ENCODE measurements around the gene NPR2. TPM values are rescaled to one million over a fixed set of nuclear protein-coding genes. Genes with fewer than 3 reads are reported as not detected.
A peak's percentile ranks its signal among the peaks of the same experiment; 100 is the strongest.

The NPR2 gene
- total RNA-seq, 2 experiments from 2014 or later = 4.7 to 8.9 TPM

DNA sequence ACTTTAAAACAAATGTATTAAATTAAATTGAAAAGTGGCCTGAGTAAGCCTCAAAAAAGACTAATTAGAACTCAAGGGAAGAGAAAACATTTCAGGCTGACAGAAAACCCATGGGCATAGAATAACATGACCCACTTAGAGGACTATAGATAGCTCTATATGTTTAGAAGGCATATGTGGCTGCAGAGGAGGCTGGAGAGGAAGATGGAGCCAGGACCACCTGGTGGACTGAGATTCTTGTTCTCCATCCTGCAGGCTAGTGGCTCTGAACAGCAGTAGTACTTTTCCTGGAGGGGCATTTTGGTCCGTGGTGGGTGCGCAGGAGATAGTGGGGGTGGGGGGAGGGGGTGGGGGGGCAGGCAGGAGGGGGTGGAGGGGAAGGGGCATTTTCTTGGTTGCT is 10.3 kb upstream of the NPR2 start:
- peaks cover 20% of the 10 kb centered on the region for H3K36me3 Mint-ChIP-seq
- no peaks in the 10 kb centered on the region for H3K27me3 Mint-ChIP-seq
- H3K4me1 Mint-ChIP-seq = no peaks in the 10 kb centered on the region
- no peak overlapping the region for H3K4me3 Mint-ChIP-seq
- H3K27ac Mint-ChIP-seq = no peak overlapping the region
- DNase-seq = no peak
- H3K9me3 Mint-ChIP-seq = peaks cover 3% of the 10 kb centered on the region

DNA sequence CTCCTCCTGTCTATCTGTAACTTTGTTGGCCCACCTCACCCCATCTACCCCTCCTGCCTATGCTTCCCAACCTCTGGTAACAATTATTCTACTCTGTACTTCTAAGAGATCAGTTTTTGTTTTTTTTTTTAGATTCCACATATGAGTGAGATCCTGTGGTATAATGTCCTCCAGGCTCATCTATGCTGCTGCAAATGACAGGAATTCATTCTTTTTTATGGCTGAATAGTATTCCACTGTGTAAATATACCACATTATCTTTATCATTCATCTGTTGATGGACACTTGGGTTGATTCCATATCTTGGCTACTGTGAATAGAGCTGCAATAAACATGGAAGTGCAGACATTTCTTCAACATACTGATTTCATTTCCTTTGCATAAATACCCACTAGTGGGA is 8.0 kb upstream of the NPR2 start:
- peaks cover 22% of the 10 kb centered on the region for H3K36me3 Mint-ChIP-seq
- H3K4me1 Mint-ChIP-seq = no peaks in the 10 kb centered on the region
- H3K27me3 Mint-ChIP-seq = no peaks in the 10 kb centered on the region
- no peak for DNase-seq
- H3K4me3 Mint-ChIP-seq = no peak overlapping the region
- peak overlapping the region; percentile 34 for H3K27ac Mint-ChIP-seq
- H3K9me3 Mint-ChIP-seq = peaks cover 3% of the 10 kb centered on the region

DNA sequence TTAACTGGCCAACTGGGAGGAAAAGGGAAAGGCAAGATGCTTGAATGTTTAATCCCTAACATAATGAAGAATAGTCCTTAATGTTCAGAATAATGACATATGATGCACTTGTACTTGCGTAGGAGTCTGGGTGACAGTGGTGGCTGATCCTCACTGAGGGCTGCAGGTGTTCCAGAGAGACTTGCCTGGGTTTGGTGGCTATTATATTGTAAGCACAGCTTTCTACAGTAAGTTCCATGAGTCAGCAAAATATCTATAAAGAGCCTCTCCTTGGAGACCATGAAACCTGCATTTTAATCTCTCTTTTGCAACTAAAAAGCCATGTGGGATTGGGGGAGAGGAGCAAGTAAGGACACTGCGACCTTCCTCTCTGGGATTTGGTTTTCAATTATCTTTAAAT is 1.9 kb upstream of the NPR2 start:
- no peak overlapping the region for H3K27ac Mint-ChIP-seq
- no peak overlapping the region for H3K4me3 Mint-ChIP-seq
- H3K36me3 Mint-ChIP-seq = peaks cover 2% of the 10 kb centered on the region

DNA sequence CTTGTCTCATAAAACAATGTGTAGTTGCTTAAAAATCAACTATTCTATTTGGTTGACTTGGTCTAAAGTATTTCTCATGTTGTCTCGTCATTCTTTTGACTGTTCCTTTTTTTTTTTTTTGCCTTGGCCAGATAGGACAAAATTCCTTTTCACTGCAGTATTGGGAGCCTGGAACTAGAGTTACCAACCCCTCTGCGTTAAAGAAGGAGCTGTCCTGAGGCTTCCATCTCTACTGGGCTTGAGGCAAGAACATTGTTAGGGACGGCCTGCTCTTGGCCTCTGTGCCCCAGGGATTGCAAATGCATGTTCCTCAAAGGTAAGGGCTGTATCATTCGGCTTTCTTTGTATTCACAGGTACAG is 1.4 kb upstream of the NPR2 start:
- Mint-ChIP-seq H3K4me3 (no peak overlapping the region), H3K9me3 (no peaks in the 10 kb centered on the region), H3K27ac (no peak overlapping the region), H3K27me3 (no peaks in the 10 kb centered on the region), H3K4me1 (peaks cover 4% of the 10 kb centered on the region), H3K36me3 (peaks cover 2% of the 10 kb centered on the region)
- DNase-seq = no peak

More for the DNA sequence above, 1.9 kb upstream of the NPR2 start:
- no peak for DNase-seq
- no peaks in the 10 kb centered on the region for H3K27me3 Mint-ChIP-seq
- no peaks in the 10 kb centered on the region for H3K9me3 Mint-ChIP-seq
- H3K4me1 Mint-ChIP-seq = peaks cover 4% of the 10 kb centered on the region

DNA sequence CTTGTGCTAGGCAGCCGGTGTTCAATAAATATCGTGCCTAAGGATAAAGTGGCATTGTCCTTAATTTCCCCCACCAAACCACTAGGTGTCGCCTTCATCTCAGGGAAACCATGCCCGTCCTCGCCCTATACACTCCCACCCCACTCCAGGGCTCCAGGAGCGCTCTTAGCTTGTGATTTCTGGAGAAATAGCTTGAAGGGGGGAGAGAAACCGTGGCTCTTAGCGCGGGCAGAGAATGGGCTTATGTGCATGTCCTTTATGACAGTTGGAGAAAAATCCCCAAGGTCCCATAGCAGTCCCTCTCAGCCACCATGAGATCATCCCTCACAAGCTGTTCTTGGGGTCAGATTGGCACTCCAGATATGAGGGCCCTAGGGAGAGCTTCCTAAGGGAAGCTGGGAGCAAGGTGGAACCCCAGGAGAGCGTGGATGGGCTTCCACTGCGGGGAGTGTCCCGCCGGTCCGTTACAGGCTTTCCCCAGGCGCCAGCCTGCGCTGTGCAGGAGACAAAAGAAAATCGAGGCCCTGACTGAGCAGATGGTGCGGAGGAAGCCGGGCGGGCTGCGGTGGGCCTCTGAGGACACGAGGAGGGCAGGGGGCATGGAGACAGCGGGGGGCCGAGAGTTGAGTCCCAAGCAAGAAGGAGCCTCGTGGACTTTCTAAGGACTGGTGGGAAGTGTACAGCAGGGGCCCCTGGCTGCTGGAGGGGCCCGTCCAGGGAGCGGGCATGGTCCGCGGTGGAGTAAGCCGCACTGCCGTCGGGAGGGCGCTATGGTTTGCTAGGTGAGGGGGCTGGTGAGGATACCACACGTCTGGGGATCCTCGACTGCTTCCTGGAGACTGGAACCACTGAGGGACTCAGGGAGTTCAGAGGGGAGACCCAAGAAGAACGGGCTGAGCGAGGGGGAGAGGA is 750 bp upstream of the NPR2 start:
- DNase-seq = peak; percentile 42
- Mint-ChIP-seq H3K27me3 (no peaks in the 10 kb centered on the region), H3K36me3 (peaks cover 4% of the 10 kb centered on the region), H3K9me3 (no peaks in the 10 kb centered on the region), H3K27ac (no peak overlapping the region), H3K4me3 (no peak overlapping the region), H3K4me1 (peaks cover 4% of the 10 kb centered on the region)

DNA sequence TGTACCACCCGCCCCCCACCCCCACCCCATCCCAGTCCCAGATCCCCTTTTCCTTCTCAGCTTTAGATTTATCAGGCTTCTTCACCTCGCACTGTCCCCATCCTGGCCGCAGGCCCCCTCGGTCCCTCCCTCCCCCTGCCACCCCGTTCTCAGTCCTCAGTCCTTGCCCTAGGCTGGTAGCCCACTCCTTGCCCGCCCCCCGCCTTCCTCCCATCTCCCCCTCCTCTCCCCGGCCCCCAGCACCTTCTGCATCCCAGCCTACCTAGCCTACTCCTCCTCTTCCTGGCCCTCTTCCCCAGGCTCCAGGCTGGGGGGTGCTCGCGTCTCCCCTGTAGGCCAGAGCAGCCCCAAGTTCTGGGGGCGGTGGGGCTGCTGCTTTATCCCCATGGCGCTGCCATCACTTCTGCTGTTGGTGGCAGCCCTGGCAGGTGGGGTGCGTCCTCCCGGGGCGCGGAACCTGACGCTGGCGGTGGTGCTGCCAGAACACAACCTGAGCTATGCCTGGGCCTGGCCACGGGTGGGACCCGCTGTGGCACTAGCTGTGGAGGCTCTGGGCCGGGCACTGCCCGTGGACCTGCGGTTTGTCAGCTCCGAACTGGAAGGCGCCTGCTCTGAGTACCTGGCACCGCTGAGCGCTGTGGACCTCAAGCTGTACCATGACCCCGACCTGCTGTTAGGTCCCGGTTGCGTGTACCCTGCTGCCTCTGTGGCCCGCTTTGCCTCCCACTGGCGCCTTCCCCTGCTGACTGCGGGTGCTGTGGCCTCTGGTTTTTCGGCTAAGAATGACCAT is 828 bp downstream of the NPR2 start:
- Mint-ChIP-seq H3K9me3 (no peaks in the 10 kb centered on the region), H3K27me3 (no peaks in the 10 kb centered on the region), H3K4me3 (no peak overlapping the region), H3K36me3 (peaks cover 2% of the 10 kb centered on the region), H3K27ac (no peak overlapping the region), H3K4me1 (peaks cover 4% of the 10 kb centered on the region)
- no peak for DNase-seq

DNA sequence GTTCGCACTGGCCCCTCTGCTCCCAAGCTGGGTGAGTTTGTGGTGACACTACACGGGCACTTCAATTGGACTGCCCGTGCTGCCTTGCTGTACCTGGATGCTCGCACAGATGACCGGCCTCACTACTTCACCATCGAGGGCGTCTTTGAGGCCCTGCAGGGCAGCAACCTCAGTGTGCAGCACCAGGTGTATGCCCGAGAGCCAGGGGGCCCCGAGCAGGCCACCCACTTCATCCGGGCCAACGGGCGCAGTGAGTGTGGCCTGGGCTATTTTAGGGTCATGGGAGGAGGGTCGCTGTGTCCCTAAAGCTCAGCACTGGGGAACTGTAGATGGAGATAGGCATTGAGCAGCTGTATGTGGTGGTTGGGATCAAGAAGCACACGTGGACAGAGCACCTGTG is 1.4 kb downstream of the NPR2 start:
- Mint-ChIP-seq H3K27ac (peak overlapping the region; percentile 3), H3K36me3 (peaks cover 2% of the 10 kb centered on the region), H3K27me3 (no peaks in the 10 kb centered on the region), H3K4me1 (peaks cover 5% of the 10 kb centered on the region), H3K4me3 (no peak overlapping the region), H3K9me3 (no peaks in the 10 kb centered on the region)
- DNase-seq = no peak

DNA sequence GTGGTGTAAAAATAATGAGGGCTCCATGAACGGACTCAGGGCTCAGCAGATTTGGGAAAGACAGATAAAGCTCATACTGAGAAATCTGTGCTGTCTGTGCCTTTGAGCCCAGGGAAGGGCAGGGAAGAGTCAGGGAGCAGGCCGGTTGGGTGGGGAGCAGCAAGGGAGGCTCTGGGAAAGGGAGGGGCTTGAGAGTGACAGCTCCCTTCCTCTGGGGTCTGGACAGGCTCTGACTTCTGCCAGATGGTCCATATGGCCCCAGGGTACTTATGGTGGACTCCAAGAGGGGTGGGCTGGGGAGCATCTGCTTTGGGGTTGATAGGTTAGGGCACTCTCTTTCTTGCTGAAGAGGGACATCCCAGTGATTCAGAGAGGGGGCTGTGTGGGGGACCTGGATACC is 2.1 kb downstream of the NPR2 start:
- no peaks in the 10 kb centered on the region for H3K27me3 Mint-ChIP-seq
- H3K4me3 Mint-ChIP-seq = no peak overlapping the region
- H3K4me1 Mint-ChIP-seq = peaks cover 7% of the 10 kb centered on the region
- no peak for DNase-seq
- peaks cover 2% of the 10 kb centered on the region for H3K36me3 Mint-ChIP-seq
- H3K27ac Mint-ChIP-seq = peak overlapping the region; percentile 3
- no peaks in the 10 kb centered on the region for H3K9me3 Mint-ChIP-seq

DNA sequence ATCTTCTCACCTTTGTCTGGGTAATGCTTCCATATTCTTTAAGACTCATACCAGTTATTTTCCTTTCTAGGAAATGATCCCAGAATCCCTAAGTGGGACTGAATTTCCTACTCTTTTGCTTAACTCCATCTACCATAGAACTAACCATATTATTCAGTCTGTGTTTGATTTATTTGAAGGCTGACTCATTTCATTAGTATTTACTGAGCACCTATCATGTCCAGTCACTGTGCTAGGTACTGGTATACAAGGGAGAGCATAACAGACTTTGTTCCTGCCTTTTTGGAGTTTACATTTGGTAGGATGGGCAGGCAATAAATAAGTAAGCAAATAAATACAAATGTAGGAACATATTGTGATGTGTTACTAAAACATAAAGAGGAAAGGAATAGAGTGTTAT is 4.3 kb downstream of the NPR2 start:
- peaks cover 11% of the 10 kb centered on the region for H3K4me1 Mint-ChIP-seq
- no peaks in the 10 kb centered on the region for H3K27me3 Mint-ChIP-seq
- no peak overlapping the region for H3K27ac Mint-ChIP-seq
- H3K36me3 Mint-ChIP-seq = peaks cover 5% of the 10 kb centered on the region
- no peaks in the 10 kb centered on the region for H3K9me3 Mint-ChIP-seq
- H3K4me3 Mint-ChIP-seq = no peak overlapping the region
- DNase-seq = no peak

DNA sequence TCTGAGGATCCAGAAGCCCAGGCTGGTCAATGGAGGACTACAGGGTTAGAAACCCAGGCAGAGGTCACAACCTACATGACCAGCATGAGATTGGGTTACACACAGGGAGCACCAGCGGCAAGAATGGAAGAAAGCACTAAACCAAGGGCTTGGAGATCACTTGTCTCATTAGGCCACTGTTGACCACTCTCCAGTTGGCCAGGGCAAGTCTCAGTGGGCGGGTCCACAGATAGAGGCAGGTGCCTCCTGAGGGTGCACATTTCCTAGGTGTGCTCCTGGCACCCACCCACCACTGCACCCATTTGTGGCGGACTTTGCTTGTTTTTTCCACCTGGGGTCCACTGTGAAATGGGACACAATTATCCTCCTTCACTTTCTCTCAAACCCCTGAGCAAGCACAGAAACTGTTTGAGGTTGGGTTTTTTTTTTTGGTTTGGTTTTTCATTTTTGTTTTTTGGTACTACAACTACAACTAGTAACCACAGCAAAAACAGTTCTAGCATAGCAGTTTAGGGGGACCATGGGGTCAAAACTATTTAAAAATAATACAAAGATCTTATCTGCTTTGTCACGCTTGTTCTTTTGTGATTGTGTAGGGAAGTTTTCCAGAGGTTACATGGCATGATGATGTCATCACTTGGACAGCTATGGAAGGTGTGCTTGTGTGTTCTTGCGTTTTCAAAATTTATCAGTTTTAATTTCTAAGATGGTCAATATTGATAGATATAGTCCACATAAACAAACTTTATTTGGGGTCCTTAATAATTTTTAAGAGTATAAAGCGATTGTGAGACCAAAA is 6.1 kb downstream of the NPR2 start:
- DNase-seq = no peak
- no peak overlapping the region for H3K4me3 Mint-ChIP-seq
- H3K27me3 Mint-ChIP-seq = no peaks in the 10 kb centered on the region
- H3K9me3 Mint-ChIP-seq = no peaks in the 10 kb centered on the region
- no peak overlapping the region for H3K27ac Mint-ChIP-seq
- peaks cover 11% of the 10 kb centered on the region for H3K4me1 Mint-ChIP-seq
- peaks cover 11% of the 10 kb centered on the region for H3K36me3 Mint-ChIP-seq

DNA sequence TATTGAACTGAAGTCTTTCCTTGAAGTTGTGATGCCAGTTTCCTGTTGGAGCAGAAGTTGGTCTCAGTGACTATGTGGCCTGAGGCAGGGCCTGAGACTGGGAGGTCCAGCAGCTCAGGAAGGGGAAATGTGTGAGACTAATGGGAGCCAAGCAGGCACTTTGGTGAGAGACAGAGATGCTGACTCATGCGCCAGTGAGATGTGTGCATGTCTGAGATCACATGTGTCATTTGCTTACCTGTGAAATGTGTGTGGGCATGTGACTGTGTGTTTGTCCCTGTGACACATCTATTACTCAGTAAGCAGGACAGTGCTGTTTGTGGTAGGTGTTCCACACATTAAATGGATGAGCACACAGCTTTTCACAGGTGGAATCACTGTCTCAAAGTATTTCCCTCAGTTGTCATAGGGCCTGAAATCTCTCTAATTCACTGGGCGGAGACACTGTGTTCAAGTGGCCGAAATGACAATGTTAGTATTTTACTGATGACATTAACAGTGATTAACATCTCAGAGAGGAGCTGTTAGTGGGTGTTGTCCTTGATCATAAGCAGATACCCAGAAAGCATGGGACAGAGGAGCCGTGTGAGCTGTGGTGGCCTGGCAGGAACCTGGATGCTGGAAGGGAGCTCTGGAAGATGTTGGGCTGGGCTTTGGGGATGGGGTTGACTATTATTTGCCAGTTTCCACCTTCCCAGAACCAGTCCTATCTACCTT is 7.4 kb downstream of the NPR2 start:
- peaks cover 11% of the 10 kb centered on the region for H3K4me1 Mint-ChIP-seq

DNA sequence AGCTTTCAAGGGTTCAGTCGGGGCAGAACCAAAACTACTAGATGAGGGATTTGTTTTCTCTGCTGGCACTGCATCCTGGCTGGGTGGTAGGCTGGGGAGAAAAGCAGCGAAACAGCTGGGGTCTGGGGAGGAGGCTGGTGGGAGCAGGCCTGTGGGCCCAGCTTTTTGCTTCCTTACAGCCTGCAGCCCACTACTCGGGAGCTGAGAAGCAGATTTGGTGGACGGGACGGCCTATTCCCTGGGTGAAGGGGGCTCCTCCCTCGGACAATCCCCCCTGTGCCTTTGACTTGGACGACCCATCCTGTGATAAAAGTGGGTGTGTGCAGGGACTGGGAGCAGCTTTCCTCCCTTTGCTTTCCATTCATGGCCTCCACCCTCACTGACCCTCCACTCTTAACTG is 9.1 kb downstream of the NPR2 start:
- Mint-ChIP-seq H3K27ac (no peak overlapping the region), H3K27me3 (no peaks in the 10 kb centered on the region)

More for the DNA sequence above, 7.4 kb downstream of the NPR2 start:
- Mint-ChIP-seq H3K27me3 (no peaks in the 10 kb centered on the region), H3K4me3 (no peak overlapping the region), H3K36me3 (peaks cover 12% of the 10 kb centered on the region), H3K27ac (no peak overlapping the region), H3K9me3 (no peaks in the 10 kb centered on the region)
- no peak for DNase-seq

DNA sequence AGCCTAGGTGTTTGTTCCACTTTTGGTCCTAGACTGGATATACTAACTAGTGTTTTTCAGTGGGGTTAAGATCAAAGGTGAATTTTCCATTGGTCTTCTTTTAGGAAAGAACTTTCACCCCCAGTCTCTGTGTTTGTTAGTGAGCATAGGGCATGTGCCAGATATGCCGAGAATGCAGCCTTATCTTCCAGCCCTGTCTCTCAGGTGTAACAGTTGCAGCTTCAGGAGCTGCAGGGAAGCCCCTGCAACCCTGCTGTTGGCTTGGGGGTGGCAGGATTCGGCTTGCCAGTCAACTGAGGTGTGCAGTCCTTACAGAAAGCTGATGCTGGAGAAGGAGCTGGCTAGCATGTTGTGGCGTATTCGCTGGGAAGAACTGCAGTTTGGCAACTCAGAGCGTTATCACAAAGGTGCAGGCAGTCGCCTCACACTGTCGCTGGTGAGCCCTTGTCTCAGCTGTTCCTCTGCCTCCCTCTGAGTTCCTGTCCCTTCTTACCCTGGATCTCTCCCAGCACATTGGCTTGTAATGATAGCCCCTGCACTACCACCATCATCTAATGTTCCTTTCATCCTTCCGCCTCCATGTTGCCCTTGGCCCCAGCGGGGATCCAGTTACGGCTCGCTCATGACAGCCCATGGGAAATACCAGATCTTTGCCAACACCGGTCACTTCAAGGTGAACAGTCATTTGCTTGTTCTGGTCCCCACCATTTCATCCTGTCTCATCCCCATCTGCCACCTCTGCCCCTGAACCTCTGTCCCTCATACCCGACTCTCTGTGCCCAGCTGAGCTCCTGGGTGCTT is 10.1 kb downstream of the NPR2 start:
- Mint-ChIP-seq H3K9me3 (no peaks in the 10 kb centered on the region), H3K27ac (no peak overlapping the region), H3K4me3 (no peak overlapping the region), H3K36me3 (peaks cover 12% of the 10 kb centered on the region), H3K27me3 (no peaks in the 10 kb centered on the region), H3K4me1 (peaks cover 7% of the 10 kb centered on the region)
- no peak for DNase-seq

More for the DNA sequence above, 9.1 kb downstream of the NPR2 start:
- no peaks in the 10 kb centered on the region for H3K9me3 Mint-ChIP-seq
- H3K4me3 Mint-ChIP-seq = no peak overlapping the region
- H3K4me1 Mint-ChIP-seq = peaks cover 7% of the 10 kb centered on the region
- no peak for DNase-seq
- H3K36me3 Mint-ChIP-seq = peaks cover 10% of the 10 kb centered on the region

DNA sequence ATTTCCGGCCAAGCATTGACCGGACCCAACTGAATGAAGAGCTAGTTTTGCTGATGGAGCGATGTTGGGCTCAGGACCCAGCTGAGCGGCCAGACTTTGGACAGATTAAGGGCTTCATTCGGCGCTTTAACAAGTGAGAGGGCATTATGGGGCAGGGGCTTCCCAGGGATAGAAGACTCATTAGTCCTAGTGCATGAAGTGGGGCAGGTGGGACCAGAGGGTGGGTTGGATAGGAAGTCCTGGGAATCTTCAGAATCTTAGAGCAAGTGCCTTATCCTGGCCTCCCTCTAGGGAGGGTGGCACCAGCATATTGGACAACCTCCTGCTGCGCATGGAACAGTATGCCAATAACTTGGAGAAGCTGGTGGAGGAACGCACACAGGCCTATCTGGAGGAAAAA is 14.7 kb downstream of the NPR2 start:
- DNase-seq = no peak
- H3K27me3 Mint-ChIP-seq = no peaks in the 10 kb centered on the region
- H3K36me3 Mint-ChIP-seq = peaks cover 9% of the 10 kb centered on the region
- no peaks in the 10 kb centered on the region for H3K9me3 Mint-ChIP-seq
- no peak overlapping the region for H3K4me3 Mint-ChIP-seq
- peaks cover 7% of the 10 kb centered on the region for H3K4me1 Mint-ChIP-seq
- H3K27ac Mint-ChIP-seq = no peak overlapping the region
